Neural progenitor cell (in vitro differentiated cells): Measurements from ENCODE around the gene NINJ2.

Source experiments
- EZH2phosphoT487 ChIP-seq: fragments of 200-600 bp; sonication (generic); IDR thresholded peaks from 2 replicates; pipeline ENCODE4 v1.6.1; 2017; ENCODE audit warnings: antibody characterized with exemption
- TF ChIP-seq, protein P1 (sequence below): fragments of 200-600 bp; sonication (generic); IDR thresholded peaks from 2 replicates; pipeline ENCODE4 v1.5.1; 2017; ENCODE audit warnings: antibody characterized with exemption, mild to moderate bottlenecking

DNA sequence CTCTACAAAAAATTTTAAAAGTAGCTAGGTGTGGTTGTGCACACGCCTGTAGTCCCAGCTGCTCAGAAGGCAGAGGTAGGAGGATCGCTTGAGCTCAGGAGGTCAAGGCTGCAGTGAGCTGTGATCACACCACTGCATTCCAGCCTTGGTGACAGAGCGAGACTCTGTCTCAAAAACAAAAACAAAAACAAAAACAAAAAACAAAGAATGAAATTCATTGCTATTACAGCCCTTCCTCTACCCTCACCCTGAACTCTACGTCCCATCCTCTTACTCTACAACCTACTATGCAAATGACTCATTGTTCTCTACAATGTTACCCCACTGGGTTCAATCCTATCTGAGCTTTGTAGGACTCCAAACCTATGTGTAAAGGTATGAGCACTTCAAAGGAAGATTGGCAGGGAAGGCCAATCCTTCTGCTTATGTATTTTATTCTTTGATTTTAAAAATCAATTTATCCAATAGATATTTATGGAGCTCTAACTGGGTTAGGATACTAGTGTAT is 39.3 kb downstream of the NINJ2 start:
- TF ChIP-seq, protein P1, sequence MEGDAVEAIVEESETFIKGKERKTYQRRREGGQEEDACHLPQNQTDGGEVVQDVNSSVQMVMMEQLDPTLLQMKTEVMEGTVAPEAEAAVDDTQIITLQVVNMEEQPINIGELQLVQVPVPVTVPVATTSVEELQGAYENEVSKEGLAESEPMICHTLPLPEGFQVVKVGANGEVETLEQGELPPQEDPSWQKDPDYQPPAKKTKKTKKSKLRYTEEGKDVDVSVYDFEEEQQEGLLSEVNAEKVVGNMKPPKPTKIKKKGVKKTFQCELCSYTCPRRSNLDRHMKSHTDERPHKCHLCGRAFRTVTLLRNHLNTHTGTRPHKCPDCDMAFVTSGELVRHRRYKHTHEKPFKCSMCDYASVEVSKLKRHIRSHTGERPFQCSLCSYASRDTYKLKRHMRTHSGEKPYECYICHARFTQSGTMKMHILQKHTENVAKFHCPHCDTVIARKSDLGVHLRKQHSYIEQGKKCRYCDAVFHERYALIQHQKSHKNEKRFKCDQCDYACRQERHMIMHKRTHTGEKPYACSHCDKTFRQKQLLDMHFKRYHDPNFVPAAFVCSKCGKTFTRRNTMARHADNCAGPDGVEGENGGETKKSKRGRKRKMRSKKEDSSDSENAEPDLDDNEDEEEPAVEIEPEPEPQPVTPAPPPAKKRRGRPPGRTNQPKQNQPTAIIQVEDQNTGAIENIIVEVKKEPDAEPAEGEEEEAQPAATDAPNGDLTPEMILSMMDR = no peak
- no peak for TF ChIP-seq EZH2phosphoT487
